ENCODE measurements around the gene EHMT1. TPM values are rescaled to one million over a fixed set of nuclear protein-coding genes. Genes with fewer than 3 reads are reported as not detected.

The EHMT1 gene
- total RNA-seq, 4 donors from 2014 or later: 96.4 to 136 (median 118) TPM

DNA sequence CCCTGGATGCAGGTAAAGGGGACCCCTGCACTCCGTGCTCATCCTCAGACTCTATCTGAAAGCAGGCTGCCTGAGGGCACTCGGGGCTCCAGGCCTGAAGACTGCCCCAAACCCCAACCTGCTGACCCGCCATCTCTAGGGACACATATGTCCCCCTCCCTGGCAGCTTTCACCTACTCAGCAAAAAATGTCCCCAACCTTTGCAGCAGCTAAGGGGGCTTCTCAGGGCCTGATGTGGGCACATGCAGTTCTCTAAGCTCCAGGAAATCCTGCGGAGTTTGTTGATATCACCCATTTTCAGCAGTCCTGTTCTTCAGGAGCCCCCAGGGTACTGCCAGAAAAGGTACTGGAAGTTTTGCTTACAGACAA, 37.9 kb upstream of the EHMT1 start:
- H3K4me3 ChIP-seq: no peak overlapping the region
- no peak overlapping the region for H3K27ac ChIP-seq
- H3K9me3 ChIP-seq: no peaks in the 10 kb centered on the region
- TF ChIP-seq, protein P1, sequence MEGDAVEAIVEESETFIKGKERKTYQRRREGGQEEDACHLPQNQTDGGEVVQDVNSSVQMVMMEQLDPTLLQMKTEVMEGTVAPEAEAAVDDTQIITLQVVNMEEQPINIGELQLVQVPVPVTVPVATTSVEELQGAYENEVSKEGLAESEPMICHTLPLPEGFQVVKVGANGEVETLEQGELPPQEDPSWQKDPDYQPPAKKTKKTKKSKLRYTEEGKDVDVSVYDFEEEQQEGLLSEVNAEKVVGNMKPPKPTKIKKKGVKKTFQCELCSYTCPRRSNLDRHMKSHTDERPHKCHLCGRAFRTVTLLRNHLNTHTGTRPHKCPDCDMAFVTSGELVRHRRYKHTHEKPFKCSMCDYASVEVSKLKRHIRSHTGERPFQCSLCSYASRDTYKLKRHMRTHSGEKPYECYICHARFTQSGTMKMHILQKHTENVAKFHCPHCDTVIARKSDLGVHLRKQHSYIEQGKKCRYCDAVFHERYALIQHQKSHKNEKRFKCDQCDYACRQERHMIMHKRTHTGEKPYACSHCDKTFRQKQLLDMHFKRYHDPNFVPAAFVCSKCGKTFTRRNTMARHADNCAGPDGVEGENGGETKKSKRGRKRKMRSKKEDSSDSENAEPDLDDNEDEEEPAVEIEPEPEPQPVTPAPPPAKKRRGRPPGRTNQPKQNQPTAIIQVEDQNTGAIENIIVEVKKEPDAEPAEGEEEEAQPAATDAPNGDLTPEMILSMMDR (IDR thresholded peaks at IDR 0.05): no peak
- no peak for TF ChIP-seq POLR2A (IDR thresholded peaks at IDR 0.05)
- no peak for TF ChIP-seq EP300 (IDR thresholded peaks at IDR 0.05)
- peaks cover 0 to 39% (median 11%) of the 10 kb centered on the region in 4 donors for H3K4me1 ChIP-seq
- peaks cover 0 to 65% (median 0%) of the 10 kb centered on the region in 3 donors for H3K36me3 ChIP-seq
- H3K27me3 ChIP-seq: no peaks in the 10 kb centered on the region
- 88 to 100% methylated on average over 4 of the region's 4 CpGs for WGBS, 2 donors
- DNase-seq (ENCODE audit: low spot score in 2 of 2): no peak

DNA sequence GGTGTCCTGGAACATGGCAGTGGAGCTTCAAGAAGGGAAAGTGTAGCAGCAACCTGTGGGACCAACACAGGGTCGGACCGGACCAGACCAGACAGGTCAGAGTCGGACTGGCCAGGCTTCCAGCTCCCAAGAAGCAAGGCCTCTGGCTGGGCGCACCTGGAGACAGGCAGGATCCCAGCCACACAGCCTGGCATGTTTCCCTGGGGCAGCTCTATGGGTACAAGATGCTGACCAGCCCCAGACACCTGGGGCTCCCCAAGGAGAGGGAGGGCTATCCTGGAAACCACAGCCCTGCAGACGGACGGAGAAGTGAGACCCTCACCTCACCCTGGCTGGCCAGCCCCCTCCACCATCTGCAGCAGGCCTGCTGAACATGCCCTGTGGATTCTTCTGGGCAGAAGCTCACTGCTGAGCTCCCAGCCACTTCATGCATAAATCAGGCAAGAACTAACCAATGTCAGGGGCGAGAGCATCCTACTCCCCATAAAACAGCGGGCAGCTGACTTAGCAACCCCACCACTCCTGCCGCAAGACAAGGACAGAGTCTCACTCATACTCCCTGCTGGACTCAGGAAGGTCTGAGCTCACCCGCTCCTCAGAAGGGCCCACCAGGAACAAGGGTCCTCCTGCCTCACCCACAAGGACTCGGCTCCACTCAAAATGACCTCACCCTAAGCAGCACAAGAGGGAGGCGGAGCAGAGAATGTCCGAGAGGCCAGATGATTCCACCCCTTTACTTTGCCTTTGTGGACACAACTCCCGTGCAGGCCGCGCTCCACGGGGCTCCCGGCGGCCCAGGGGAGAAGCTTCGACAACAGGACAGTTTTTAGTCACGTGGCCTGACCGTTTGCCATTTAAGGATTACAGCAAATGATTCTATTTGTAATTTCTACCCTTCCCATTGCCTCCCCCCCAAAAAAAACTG, 37.2 kb upstream of the EHMT1 start:
- Histone ChIP-seq H3K27ac (no peak overlapping the region), H3K4me3 (no peak overlapping the region), H3K4me1 (peaks cover 0 to 32% (median 11%) of the 10 kb centered on the region in 4 donors), H3K9me3 (no peaks in the 10 kb centered on the region), H3K36me3 (peaks cover 0 to 65% (median 0%) of the 10 kb centered on the region in 3 donors), H3K27me3 (no peaks in the 10 kb centered on the region)
- WGBS, 2 donors: 85% methylated on average over 22 of the region's 22 CpGs
- TF ChIP-seq POLR2A (IDR thresholded peaks at IDR 0.05) (no peak), EP300 (IDR thresholded peaks at IDR 0.05) (no peak)
- TF ChIP-seq, protein P1 (IDR thresholded peaks at IDR 0.05): no peak
- no peak for DNase-seq (ENCODE audit: low spot score in 2 of 2)

DNA sequence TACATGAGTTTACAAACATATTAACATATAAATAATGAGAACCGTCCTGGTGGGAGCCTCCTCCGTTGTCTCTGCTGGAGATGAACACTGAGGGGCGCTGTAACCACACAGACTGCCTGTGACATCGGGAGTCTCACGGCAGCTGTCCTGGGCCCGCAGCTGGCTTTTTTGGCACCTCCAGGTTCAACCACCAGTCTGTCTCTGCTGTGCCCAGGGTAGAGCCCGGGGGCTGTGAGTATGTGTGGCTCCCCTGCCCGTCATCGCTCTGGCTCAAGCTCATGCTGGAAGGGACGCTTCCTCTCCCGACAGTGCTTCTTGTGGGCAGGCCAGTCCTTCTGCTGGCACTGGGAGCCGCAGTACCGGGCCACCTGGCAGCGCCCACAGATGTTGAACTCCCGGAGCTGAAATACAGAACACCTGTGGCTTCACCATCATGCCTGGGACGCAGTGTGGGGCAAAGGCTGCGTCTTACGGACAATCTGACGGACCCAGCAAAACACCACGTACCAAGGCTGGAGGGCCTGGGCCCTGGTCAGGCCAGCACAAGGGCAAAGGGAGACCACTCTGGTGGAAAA, 36.4 kb upstream of the EHMT1 start:
- H3K4me1 ChIP-seq: peaks cover 0 to 25% (median 8%) of the 10 kb centered on the region in 4 donors
- WGBS, 2 donors: 78 to 82% methylated on average over 14 to 19 of the region's 20 CpGs
- H3K4me3 ChIP-seq: no peak overlapping the region
- no peaks in the 10 kb centered on the region for H3K9me3 ChIP-seq
- TF ChIP-seq POLR2A (IDR thresholded peaks at IDR 0.05): no peak
- TF ChIP-seq EP300 (IDR thresholded peaks at IDR 0.05): no peak
- TF ChIP-seq, protein P1 (IDR thresholded peaks at IDR 0.05): peak in 1 of 5 experiments; percentile 20
- H3K27ac ChIP-seq: no peak overlapping the region
- H3K36me3 ChIP-seq: peaks cover 0 to 71% (median 5%) of the 10 kb centered on the region in 3 donors
- DNase-seq (ENCODE audit: low spot score in 2 of 2): no peak
- H3K27me3 ChIP-seq: no peaks in the 10 kb centered on the region

DNA sequence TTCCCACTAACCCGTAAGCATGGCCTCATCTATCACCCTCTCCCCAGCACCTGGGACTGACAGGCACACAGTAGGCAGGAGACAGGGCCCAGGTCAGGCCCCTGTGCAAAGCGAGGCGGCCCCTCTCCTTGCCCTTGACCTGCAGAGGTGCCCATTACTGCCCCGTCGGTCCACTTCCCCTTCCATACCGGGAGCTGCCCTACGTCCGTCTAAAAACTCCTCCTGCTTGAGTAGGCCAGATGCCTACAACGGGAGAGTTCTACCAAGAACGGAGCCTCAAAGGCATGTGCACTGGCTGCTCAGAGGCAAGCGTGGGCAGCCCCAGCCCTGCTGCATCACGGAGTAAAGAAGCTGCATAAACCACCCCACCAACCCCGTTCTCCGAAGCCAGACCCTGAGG, 35.5 kb upstream of the EHMT1 start:
- WGBS, 2 donors: 77 to 84% methylated on average over 14 of the region's 14 CpGs
- no peaks in the 10 kb centered on the region for H3K9me3 ChIP-seq
- H3K4me3 ChIP-seq: no peak overlapping the region
- no peak for DNase-seq (ENCODE audit: low spot score in 2 of 2)
- no peaks in the 10 kb centered on the region for H3K27me3 ChIP-seq
- H3K36me3 ChIP-seq: peaks cover 0 to 81% (median 5%) of the 10 kb centered on the region in 3 donors
- peaks cover 0 to 17% (median 0%) of the 10 kb centered on the region in 4 donors for H3K4me1 ChIP-seq
- TF ChIP-seq EP300 (IDR thresholded peaks at IDR 0.05) (no peak), POLR2A (IDR thresholded peaks at IDR 0.05) (no peak)
- TF ChIP-seq, protein P1 (IDR thresholded peaks at IDR 0.05): no peak
- H3K27ac ChIP-seq: no peak overlapping the region

DNA sequence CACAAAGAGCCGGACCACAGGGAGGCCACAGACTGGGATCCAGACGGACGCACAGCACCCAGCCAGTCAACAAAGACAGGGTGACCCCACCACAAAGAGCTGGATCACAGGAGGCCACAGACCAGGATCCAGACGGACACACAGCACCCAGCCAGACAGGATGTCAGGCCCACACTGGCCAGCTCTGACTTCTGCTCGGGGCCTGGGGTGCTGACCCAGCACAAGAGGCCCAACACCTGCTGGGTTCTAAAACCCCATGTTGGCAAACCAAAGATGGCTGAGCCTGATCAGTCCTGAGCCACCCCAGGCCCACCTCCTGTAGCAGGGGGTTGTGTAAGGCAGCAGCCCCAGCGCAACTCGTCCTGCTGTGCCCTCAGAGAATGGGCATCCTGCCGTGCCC, 34.8 kb upstream of the EHMT1 start:
- no peaks in the 10 kb centered on the region for H3K9me3 ChIP-seq
- no peaks in the 10 kb centered on the region for H3K27me3 ChIP-seq
- 53 to 62% methylated on average over 8 of the region's 8 CpGs for whole genome bisulfite sequencing, 2 donors
- no peak overlapping the region for H3K4me3 ChIP-seq
- TF ChIP-seq EP300 (IDR thresholded peaks at IDR 0.05) (no peak), POLR2A (IDR thresholded peaks at IDR 0.05) (no peak)
- H3K36me3 ChIP-seq: peaks cover 0 to 83% (median 5%) of the 10 kb centered on the region in 3 donors
- H3K27ac ChIP-seq: no peak overlapping the region
- peaks cover 0 to 22% (median 2%) of the 10 kb centered on the region in 4 donors for H3K4me1 ChIP-seq
- DNase-seq (ENCODE audit: low spot score in 2 of 2): no peak
